HG03159 (cell line): ENCODE measurements around the gene EXOC4.
"Not testable (repeated sequence)": the region's sequence is repeated elsewhere in the genome, so short reads cannot be mapped to it uniquely, and the experiment has no call there.

Experiments used
- ATAC-seq: cut with Tn5 transposase; IDR thresholded peaks from one replicate; pipeline ENCODE4 v1.9.1; 2021; ENCODE audit warnings: mild to moderate bottlenecking, moderate library complexity; ENCODE audit not compliant: unreplicated experiment

Gene EXOC4

GRCh38 chr7:133313575-133313974, 60.7 kb downstream of the EXOC4 start:
- no peak for ATAC-seq

- no peak for ATAC-seq
Measured at GRCh38 chr7:133314084-133314483, 61.2 kb downstream of the EXOC4 start.

GRCh38 chr7:133315332-133316040, 62.6 kb downstream of the EXOC4 start:
- ATAC-seq = no peak

GRCh38 chr7:133319842-133320241, 67.0 kb downstream of the EXOC4 start:
- ATAC-seq = no peak

GRCh38 chr7:133320891-133321290, 68.0 kb downstream of the EXOC4 start:
- ATAC-seq = no peak

DNA sequence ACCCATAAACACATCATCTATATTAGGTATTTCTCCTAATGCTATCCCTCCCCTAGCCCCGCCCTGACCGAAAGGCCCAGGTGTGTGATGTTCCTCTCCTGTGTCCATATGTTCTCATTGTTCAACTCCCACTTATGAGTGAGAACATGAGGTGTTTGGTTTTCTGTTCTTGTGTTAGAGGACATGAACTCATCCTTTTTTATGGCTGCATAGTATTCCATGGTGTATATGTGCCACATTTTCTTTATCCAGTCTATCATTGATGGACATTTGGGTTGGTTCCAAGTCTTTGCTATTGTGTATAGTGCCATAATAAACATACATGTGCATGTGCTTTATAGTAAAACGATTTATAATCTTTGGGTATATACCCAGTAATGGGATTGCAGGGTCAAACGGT, 68.5 kb downstream of the EXOC4 start:
- not testable (repeated sequence) for ATAC-seq

DNA sequence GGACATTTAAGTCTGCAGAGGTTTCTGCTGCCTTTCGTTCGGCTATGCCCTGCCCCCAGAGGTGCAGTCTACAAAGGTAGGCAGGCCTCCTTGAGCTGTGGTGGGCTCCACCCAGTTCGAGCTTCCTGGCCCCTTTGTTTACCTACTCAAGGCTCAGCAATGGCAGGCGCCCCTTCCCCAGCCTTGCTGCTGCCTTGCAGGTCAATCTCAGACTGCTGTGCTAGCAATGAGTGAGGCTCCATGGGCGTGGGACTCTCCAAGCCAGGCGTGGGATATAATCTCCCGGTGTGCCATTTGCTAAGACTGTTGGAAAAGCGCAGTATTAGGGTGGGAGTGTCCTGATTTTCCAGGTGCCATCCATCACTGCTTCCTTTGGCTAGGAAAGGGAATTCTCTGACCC, 73.9 kb downstream of the EXOC4 start:
- ATAC-seq = not testable (repeated sequence)

DNA sequence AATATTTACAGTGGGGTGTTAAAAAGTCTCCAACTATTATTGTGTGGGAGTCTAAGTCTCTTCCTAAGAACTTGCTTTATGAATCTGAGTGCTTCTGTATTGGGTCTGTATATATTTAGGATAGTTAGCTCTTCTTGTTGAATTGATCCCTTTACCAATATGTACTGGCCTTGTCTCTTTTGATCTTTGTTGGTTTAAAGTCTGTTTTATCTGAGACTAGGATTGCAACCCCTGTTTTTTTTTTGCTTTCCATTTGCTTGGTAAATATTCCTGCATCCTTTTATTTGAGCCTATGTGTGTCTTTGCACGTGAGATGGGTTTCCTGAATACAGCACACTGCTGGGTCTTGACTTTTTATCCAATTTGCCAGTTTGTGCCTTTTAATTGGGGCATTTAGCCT, 75.1 kb downstream of the EXOC4 start:
- ATAC-seq = not testable (repeated sequence)

GRCh38 chr7:133330085-133330484, 77.2 kb downstream of the EXOC4 start:
- no peak for ATAC-seq

GRCh38 chr7:133331861-133332260, 79.0 kb downstream of the EXOC4 start:
- no peak for ATAC-seq

DNA sequence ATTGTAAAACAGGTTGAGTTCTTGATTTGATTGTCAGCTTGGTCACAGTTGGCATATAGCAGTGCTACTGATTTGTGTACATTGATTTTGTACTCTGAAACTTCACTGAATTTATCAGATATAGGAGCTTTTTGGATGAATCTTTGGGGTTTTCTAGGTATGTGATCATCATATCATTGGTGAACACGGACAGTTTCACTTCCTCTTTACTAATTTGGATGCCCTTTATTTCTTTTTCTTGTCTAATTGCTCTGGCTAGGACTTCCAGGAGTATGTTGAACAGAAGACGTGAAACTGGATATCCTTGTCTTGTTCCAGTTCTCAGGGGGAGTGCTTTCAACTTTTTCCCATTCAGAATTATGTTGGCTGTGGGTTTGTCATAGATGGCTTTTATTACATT, 86.9 kb downstream of the EXOC4 start:
- ATAC-seq = no peak

DNA sequence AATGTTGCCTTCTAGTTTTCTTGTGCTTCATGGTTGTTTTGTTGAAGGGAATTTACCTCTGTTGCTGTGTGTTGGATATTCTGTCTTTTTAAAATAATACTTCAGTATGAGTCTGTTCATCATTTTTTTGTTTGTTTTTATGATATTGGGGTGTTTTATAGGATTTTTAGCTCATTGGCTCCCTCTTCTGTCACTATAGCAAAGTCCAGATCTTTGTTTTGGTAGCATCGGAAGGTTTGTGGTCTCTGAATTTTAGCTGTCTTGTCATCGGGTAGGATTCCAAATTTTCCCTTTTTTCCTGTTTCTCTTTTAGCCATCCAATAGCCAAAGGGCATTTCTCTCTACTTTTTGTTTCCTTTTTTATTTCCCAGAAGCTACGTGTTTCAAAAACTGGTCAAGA, 91.4 kb downstream of the EXOC4 start:
- no peak for ATAC-seq

DNA sequence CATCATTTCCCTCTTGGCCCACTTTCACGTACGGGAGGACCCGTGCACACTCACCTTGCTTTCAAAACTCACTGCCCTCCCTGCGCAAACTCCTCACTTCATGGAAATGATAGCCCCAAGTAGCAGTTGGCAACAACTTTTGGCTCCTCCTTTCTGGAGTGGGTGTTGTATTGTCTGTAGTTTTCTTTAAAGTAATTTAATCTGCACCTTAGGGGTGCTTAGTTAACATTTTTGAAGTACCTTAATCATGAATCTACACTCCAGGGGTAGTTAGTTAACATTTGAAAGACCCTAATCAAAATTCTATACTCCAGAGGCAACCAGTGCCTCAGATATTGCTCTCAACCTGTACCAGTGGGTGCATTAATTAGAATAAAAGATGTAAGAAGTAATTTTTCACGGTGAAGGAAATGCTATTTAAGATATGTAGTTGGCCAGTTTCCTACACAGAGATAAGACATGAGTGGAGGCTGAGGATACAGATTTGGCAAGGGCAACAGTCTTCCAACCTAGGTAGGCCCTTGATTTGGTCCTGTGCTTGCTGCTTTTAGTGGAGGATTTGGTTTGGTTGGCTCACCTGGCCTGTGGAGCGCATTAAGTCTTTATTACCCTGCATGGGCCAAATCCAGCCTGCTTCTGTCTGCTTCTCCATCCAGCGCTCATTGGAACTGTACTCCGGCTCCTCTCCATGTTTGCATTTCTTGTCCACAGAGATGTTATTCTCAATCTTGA, 93.0 kb downstream of the EXOC4 start:
- no peak for ATAC-seq

GRCh38 chr7:133348250-133348649, 95.4 kb downstream of the EXOC4 start:
- ATAC-seq = no peak

GRCh38 chr7:133349101-133349500, 96.2 kb downstream of the EXOC4 start:
- ATAC-seq = peak; percentile 56

- ATAC-seq = no peak
Measured at GRCh38 chr7:133352430-133352829, 99.6 kb downstream of the EXOC4 start.

GRCh38 chr7:133353775-133354174, 100.9 kb downstream of the EXOC4 start:
- ATAC-seq = no peak

DNA sequence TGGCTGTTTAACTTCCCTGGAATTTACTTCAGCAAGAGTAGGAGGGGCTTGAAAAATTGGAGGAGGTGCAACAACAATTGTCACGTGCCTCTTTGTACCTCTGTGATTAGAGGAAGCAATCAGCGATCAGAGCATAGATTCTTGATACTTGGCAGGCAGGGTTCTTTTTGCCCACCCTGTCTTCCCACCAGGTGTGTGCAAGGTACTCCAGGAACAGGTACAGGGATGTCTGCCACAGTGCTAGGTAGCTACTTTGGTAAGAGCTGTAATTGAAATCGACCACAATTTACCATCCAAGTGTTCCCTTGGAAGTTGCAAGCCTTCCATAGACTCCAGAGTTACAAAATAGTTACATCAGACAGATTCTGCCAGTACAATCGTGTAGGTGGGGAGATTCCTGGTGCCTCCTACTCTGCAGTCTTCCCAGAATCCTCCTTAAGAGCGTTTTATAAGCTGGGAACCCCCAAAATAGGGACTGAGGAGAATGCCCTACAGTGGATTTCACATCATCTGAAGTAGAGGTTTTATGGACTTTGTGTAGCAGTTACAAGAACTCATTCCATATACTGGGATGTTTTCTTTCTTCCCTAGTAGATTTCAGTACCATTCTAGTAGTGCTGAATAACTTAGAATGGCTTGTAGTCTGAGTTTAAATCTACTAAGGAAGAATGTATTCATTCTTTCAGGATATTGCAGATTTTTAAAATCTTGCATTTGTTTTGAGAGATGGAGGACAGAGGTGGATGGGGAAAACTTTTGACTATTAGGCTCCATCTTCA, 101.9 kb downstream of the EXOC4 start:
- ATAC-seq = no peak

- ATAC-seq = no peak
Measured at GRCh38 chr7:133355325-133355708, 102.4 kb downstream of the EXOC4 start.

- ATAC-seq = no peak
Measured at GRCh38 chr7:133355822-133356221, 102.9 kb downstream of the EXOC4 start.

DNA sequence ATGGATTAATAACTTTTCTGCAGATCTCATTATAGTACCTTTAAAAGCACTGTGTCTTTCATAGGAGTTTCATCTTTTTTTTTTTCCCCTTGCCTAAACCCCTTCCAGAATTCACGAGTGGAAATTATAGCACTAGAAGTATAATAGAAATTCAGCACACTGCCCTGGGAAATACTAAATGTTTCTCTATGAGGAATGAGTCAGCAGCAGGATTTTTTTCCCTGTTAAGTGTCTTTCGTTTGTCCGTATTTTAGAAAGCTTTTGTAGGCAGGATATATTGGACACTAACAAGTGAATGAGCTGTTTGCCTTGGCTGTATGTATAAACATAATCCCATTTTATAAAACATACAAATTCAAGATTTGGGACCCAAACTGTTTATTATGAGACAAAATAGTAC, 105.8 kb downstream of the EXOC4 start:
- no peak for ATAC-seq

DNA sequence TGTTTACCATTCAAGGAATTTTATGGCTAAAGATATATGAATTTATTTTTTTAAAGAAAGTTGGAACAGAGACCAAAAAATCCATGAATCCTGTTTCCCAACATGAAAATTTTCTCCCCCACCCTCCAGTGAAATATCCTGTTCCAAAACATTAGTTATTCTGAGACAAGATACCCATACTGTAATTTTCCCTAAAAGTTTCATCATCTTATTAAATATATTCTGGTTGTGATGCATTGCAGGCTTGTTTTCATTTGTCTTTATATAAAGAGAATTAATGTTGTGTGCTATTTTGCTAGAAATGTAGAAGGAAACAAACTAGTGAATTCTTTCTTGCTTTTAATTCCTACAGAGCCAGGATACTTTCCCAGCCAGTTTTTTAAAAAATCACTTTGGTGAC, 106.6 kb downstream of the EXOC4 start:
- ATAC-seq = no peak
